K562 (cell line): ENCODE results near the gene ZNF385D. TPM values are rescaled to one million over a fixed set of nuclear protein-coding genes. Genes with fewer than 3 reads are reported as not detected.

Experiments used
- ATAC-seq: fragments of 200-7000 bp; cut with Tn5 transposase; 3 replicates; pipeline ENCODE4 v1.9.1; 2020; ENCODE audit warnings: moderate library complexity
- BruUV-seq: library from RNA; stranded (reverse); fragments of 400-500 nt; replicated peaks from 2 replicates; lab custom pipeline; 2021; lab: Mats Ljungman, UMichigan
- CTCF ChIA-PET: fragments of 300-600 bp; formaldehyde crosslinking; extraction: SDS; loops from one replicate; lab custom pipeline; 2021; ENCODE audit warnings: low intra/inter-chr PET ratio; lab: Yijun Ruan, JAX
- POLR2A ChIA-PET: fragments of 300-600, 350-650 bp; sonication (Branson Sonifier 250); formaldehyde crosslinking; extraction: SDS; loops from one replicate; lab custom pipeline; 2021; ENCODE audit warnings: antibody characterized with exemption, inconsistent platforms; lab: Yijun Ruan, JAX
- DNase-seq, 4 experiments: peaks; one replicate each; pipeline versions ENCODE4 v3.0.0 to v3.0.0-alpha.2; 2011 to 2018; ENCODE audit warnings: low spot score in 3 of 4, mixed read lengths in 3 of 4; ENCODE audit errors: extremely low read depth in 1 of 4
- FAIRE-seq: peaks from 2 replicates; lab custom pipeline; 2011; peaks lifted over from hg19 to GRCh38; lab: Jason Lieb, UNC
- H2AFZ ChIP-seq: 2 replicates; pipeline ENCODE4 v1.6.0; 2011; ENCODE audit warnings: low read depth, low read length, control low read depth, inconsistent platforms
- H3K27ac ChIP-seq: fragments of 200-600 bp; 3 replicates; pipeline ENCODE4 v1.8.0; 2011; ENCODE audit warnings: low read depth, mild to moderate bottlenecking, control low read depth, inconsistent platforms, low read length, moderate library complexity, mixed read lengths; ENCODE audit errors: extremely low read depth
- H3K27me3 ChIP-seq, 2 experiments: fragments of 300-600 bp in 1 of 2; 2 replicates in 1 of 2; 3 replicates in 1 of 2; pipeline versions ENCODE4 v1.6.0 to v1.8.0; 2011; ENCODE audit warnings: inconsistent platforms in 2 of 2, low read length in 2 of 2, mild to moderate bottlenecking in 1 of 2, mixed read lengths in 1 of 2, moderate library complexity in 1 of 2; ENCODE audit not compliant: control insufficient read depth in 2 of 2, insufficient read depth in 2 of 2
- H3K36me3 ChIP-seq: fragments of 300-600 bp; 3 replicates; pipeline ENCODE4 v1.8.0; 2011; ENCODE audit warnings: mild to moderate bottlenecking, low read length, inconsistent platforms; ENCODE audit not compliant: control insufficient read depth, insufficient read depth
- H3K4me1 ChIP-seq, 2 experiments: fragments of 200-600 bp in 1 of 2; replicated peaks in 1 of 2; 2 replicates in 1 of 2; 3 replicates in 1 of 2; pipeline versions ENCODE4 v1.5.1 to v1.8.0; 2011; ENCODE audit warnings: inconsistent platforms in 2 of 2, low read length in 2 of 2, mild to moderate bottlenecking in 1 of 2, mixed read lengths in 1 of 2, moderate library complexity in 1 of 2; ENCODE audit not compliant: control insufficient read depth in 2 of 2, insufficient read depth in 2 of 2
- H3K4me2 ChIP-seq: 2 replicates; pipeline ENCODE4 v1.6.1; 2011; ENCODE audit warnings: low read length, control low read depth, inconsistent platforms, mixed read lengths; ENCODE audit not compliant: insufficient read depth
- H3K4me3 ChIP-seq: fragments of 200-600 bp; sonication (generic), shearing (Covaris generic); 2 replicates; pipeline ENCODE4 v1.5.1; 2016; ENCODE audit warnings: control low read depth, inconsistent platforms
- H3K79me2 ChIP-seq: fragments of 200-600 bp; 3 replicates; pipeline ENCODE4 v1.8.0; 2011; ENCODE audit warnings: low read length, inconsistent platforms; ENCODE audit not compliant: control insufficient read depth, insufficient read depth
- H3K9ac ChIP-seq, 2 experiments: 2 replicates each; pipeline versions ENCODE4 v1.6.0 to v1.6.1; 2011; ENCODE audit warnings: low read depth in 2 of 2, low read length in 2 of 2, control low read depth in 1 of 2, inconsistent platforms in 1 of 2, mild to moderate bottlenecking in 1 of 2, mixed read lengths in 1 of 2; ENCODE audit not compliant: insufficient read depth in 1 of 2
- H3K9me1 ChIP-seq: one replicate; pipeline ENCODE4 v1.6.0; 2011; ENCODE audit warnings: inconsistent platforms, mild to moderate bottlenecking, low read length, moderate library complexity; ENCODE audit not compliant: control insufficient read depth, insufficient read depth
- H3K9me3 ChIP-seq: replicated peaks from 2 replicates; pipeline ENCODE4 v1.5.1; 2011; ENCODE audit warnings: low read depth, low read length, inconsistent platforms; ENCODE audit not compliant: control insufficient read depth, insufficient read depth
- H4K20me1 ChIP-seq: replicated peaks from 2 replicates; pipeline ENCODE4 v1.6.1; 2011; ENCODE audit warnings: low read length, inconsistent platforms, mixed read lengths; ENCODE audit not compliant: control insufficient read depth, insufficient read depth
- IRF2 ChIP-seq: sonication (generic); formaldehyde crosslinking; IDR thresholded peaks from 2 replicates; pipeline ENCODE4 v1.8.1; 2022; ENCODE audit warnings: mild to moderate bottlenecking, missing genetic modification reagents
- NBN ChIP-seq: fragments of 450-650 bp; IDR thresholded peaks from 2 replicates; pipeline ENCODE4 v1.6.1; 2016; ENCODE audit warnings: low read depth, mild to moderate bottlenecking
- PRPF4 ChIP-seq: fragments of 200-400 bp; formaldehyde crosslinking; IDR thresholded peaks from one replicate; pipeline ENCODE4 v1.6.1; 2017; ENCODE audit warnings: low read length, low read depth, mild to moderate bottlenecking; ENCODE audit not compliant: insufficient read depth, poor library complexity, severe bottlenecking
- SMC3 ChIP-seq: conservative IDR thresholded peaks from 2 replicates; pipeline ENCODE4 v1.6.1; 2011; ENCODE audit warnings: low read depth, low read length, improper control_type of control experiment; ENCODE audit not compliant: insufficient read depth
- ZBTB7A ChIP-seq: IDR thresholded peaks from 2 replicates; pipeline ENCODE4 v1.6.1; 2011; ENCODE audit warnings: low read depth, mild to moderate bottlenecking, low read length, moderate library complexity, borderline replicate concordance; ENCODE audit not compliant: control insufficient read depth
- ZNF316 ChIP-seq: fragments of 450-650 bp; IDR thresholded peaks from 2 replicates; pipeline ENCODE4 v1.6.1; 2016
- ZNF507 ChIP-seq: conservative IDR thresholded peaks from 2 replicates; pipeline ENCODE4 v1.6.1; 2017; ENCODE audit warnings: missing genetic modification characterization, missing compliant biosample characterization
- WGBS: fragments of 100-300 bp; shearing (Covaris generic); methylation state at CpG from one replicate; pipeline ENCODE4 v1.1.6; 2016; ENCODE audit warnings: low coverage, mixed read lengths; ENCODE audit not compliant: insufficient coverage; ENCODE audit errors: missing lambda C conversion rate; 5-methylcytosine and 5-hydroxymethylcytosine counted together
- in situ Hi-C: fragments of 300-500 bp; cut with MboI; formaldehyde crosslinking; loops from 4 replicates; pipeline ENCODE4 v1.15.0; 2018; ENCODE audit warnings: inconsistent platforms, mixed read lengths
- intact Hi-C: fragments of 100-400 bp; cut with micrococcal nuclease; formaldehyde crosslinking; loops from 2 replicates; pipeline ENCODE4 v1.14.2; 2022
- polyA plus RNA-seq, 8 experiments: library from polyadenylated mRNA; depleted of rRNA in 4 of 8; stranded (reverse) in 5 of 8; unstranded in 3 of 8; fragments of >200 nt; fragmentation: Nextera tagmentation in 2 of 8; fragmentation: Illumina TruSeq in 1 of 8; extraction: Ambion mirVana in 2 of 8; extraction: Trizol in 1 of 8; gene quantifications; 2 replicates each; pipeline versions ENCODE4 v1.2.1 to v1.2.3, GENCODE V29; 2011 to 2014; ENCODE audit warnings: inconsistent platforms in 1 of 8, missing spikeins in 1 of 8
- total RNA-seq, 7 experiments: library from RNA; depleted of rRNA in 6 of 7; stranded (reverse); fragments of >200 nt in 6 of 7; fragmentation: Illumina TruSeq in 2 of 7; extraction: Trizol in 2 of 7; gene quantifications; 2 replicates each; pipeline versions ENCODE4 v1.2.1 to v1.2.3, GENCODE V29; 2011 to 2021; ENCODE audit warnings: low replicate concordance in 1 of 7
- TF ChIP-seq, protein P1 (sequence below), 2 experiments: fragments of 450-650 bp in 1 of 2; IDR thresholded peaks; 2 replicates each; pipeline ENCODE4 v1.6.1; 2011 to 2017; ENCODE audit warnings: low read depth in 2 of 2, antibody characterized with exemption in 1 of 2, borderline replicate concordance in 1 of 2, low read length in 1 of 2, mild to moderate bottlenecking in 1 of 2, mixed read lengths in 1 of 2; ENCODE audit not compliant: control insufficient read depth in 1 of 2
- TF ChIP-seq, protein P2 (sequence below): sonication (generic); formaldehyde crosslinking; IDR thresholded peaks from 2 replicates; pipeline ENCODE4 v1.8.0; 2022; ENCODE audit warnings: mild to moderate bottlenecking, missing genetic modification reagents

ZNF385D gene
- total and polyA plus RNA-seq, 9 of the 15 experiments (the other 6 are each of a cell fraction or from before 2014, with no cell fraction given), result 0.14 to 1.7 (median 0.51) TPM

DNA sequence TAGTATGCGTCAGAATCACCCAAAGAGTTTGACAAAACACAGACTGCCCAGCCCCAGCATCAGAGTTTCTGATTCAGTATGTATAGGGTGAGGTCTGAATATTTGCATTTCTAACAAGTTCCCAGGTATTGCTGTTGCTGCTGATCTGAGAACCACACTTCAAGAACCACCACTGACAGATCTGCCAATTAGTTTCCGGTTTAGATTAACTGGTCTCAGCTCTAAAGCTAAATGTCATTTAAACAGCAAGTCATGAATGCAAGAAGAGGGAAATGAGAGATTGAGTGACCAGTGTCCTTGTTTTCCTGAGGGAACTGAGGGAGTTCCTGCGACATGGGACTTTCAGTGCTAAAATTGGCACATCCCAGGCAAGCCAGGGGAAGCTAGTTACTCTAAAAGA lies 305.0 kb downstream of the ZNF385D start:
- BruUV-seq, result no TSS peak
- H3K4me2 ChIP-seq, result no peak overlapping the region
- DNase-seq (no peak), ATAC-seq (no peak), FAIRE-seq (no peak)
- H2AFZ ChIP-seq, result no peak overlapping the region
- ChIA-PET POLR2A (no interaction called here), CTCF (no interaction called here)
- no peaks in the 10 kb centered on the region for H3K36me3 ChIP-seq
- intact Hi-C loops (no loop called here), in situ Hi-C loops (no loop called here)
- no peak overlapping the region for H3K27ac ChIP-seq
- H3K27me3 ChIP-seq, result no peaks in the 10 kb centered on the region
- TF ChIP-seq ZBTB7A, result no peak
- TF ChIP-seq ZNF316, result no peak
- TF ChIP-seq IRF2 (CRISPR knock-in tag), result no peak
- TF ChIP-seq, protein P1, sequence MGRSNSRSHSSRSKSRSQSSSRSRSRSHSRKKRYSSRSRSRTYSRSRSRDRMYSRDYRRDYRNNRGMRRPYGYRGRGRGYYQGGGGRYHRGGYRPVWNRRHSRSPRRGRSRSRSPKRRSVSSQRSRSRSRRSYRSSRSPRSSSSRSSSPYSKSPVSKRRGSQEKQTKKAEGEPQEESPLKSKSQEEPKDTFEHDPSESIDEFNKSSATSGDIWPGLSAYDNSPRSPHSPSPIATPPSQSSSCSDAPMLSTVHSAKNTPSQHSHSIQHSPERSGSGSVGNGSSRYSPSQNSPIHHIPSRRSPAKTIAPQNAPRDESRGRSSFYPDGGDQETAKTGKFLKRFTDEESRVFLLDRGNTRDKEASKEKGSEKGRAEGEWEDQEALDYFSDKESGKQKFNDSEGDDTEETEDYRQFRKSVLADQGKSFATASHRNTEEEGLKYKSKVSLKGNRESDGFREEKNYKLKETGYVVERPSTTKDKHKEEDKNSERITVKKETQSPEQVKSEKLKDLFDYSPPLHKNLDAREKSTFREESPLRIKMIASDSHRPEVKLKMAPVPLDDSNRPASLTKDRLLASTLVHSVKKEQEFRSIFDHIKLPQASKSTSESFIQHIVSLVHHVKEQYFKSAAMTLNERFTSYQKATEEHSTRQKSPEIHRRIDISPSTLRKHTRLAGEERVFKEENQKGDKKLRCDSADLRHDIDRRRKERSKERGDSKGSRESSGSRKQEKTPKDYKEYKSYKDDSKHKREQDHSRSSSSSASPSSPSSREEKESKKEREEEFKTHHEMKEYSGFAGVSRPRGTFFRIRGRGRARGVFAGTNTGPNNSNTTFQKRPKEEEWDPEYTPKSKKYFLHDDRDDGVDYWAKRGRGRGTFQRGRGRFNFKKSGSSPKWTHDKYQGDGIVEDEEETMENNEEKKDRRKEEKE (IDR thresholded peaks at IDR 0.05; ENCODE audit: borderline replicate concordance in 1 of 2, control insufficient read depth in 1 of 2, low read depth in 2 of 2, low read length in 1 of 2), result no peak
- TF ChIP-seq PRPF4, result no peak
- no peak for TF ChIP-seq NBN
- TF ChIP-seq, protein P2, sequence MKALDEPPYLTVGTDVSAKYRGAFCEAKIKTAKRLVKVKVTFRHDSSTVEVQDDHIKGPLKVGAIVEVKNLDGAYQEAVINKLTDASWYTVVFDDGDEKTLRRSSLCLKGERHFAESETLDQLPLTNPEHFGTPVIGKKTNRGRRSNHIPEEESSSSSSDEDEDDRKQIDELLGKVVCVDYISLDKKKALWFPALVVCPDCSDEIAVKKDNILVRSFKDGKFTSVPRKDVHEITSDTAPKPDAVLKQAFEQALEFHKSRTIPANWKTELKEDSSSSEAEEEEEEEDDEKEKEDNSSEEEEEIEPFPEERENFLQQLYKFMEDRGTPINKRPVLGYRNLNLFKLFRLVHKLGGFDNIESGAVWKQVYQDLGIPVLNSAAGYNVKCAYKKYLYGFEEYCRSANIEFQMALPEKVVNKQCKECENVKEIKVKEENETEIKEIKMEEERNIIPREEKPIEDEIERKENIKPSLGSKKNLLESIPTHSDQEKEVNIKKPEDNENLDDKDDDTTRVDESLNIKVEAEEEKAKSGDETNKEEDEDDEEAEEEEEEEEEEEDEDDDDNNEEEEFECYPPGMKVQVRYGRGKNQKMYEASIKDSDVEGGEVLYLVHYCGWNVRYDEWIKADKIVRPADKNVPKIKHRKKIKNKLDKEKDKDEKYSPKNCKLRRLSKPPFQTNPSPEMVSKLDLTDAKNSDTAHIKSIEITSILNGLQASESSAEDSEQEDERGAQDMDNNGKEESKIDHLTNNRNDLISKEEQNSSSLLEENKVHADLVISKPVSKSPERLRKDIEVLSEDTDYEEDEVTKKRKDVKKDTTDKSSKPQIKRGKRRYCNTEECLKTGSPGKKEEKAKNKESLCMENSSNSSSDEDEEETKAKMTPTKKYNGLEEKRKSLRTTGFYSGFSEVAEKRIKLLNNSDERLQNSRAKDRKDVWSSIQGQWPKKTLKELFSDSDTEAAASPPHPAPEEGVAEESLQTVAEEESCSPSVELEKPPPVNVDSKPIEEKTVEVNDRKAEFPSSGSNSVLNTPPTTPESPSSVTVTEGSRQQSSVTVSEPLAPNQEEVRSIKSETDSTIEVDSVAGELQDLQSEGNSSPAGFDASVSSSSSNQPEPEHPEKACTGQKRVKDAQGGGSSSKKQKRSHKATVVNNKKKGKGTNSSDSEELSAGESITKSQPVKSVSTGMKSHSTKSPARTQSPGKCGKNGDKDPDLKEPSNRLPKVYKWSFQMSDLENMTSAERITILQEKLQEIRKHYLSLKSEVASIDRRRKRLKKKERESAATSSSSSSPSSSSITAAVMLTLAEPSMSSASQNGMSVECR, result no peak
- TF ChIP-seq SMC3, result no peak
- TF ChIP-seq ZNF507, result no peak
- H3K4me1 ChIP-seq, result no peaks in the 10 kb centered on the region
- H3K9me3 ChIP-seq, result no peaks in the 10 kb centered on the region
- H3K9ac ChIP-seq, result no peak overlapping the region
- WGBS, result 11% methylated on average over 3 of the region's 3 CpGs
- no peaks in the 10 kb centered on the region for H3K79me2 ChIP-seq
- no peaks in the 10 kb centered on the region for H3K9me1 ChIP-seq
- no peaks in the 10 kb centered on the region for H4K20me1 ChIP-seq
- no peak overlapping the region for H3K4me3 ChIP-seq
